Measurements from ENCODE around the gene EIF5A. TPM values are rescaled to one million over a fixed set of nuclear protein-coding genes. Genes with fewer than 3 reads are reported as not detected.

EIF5A gene
- total and polyA plus RNA-seq, 9 of the 15 experiments (the other 6 are each of a cell fraction or from before 2014, with no cell fraction given), result 22.9 to 1,163 (median 772) TPM

GRCh38 chr17:7356072-7356549, 48.7 kb downstream of the EIF5A start (continued):
- TF ChIP-seq, protein P1, sequence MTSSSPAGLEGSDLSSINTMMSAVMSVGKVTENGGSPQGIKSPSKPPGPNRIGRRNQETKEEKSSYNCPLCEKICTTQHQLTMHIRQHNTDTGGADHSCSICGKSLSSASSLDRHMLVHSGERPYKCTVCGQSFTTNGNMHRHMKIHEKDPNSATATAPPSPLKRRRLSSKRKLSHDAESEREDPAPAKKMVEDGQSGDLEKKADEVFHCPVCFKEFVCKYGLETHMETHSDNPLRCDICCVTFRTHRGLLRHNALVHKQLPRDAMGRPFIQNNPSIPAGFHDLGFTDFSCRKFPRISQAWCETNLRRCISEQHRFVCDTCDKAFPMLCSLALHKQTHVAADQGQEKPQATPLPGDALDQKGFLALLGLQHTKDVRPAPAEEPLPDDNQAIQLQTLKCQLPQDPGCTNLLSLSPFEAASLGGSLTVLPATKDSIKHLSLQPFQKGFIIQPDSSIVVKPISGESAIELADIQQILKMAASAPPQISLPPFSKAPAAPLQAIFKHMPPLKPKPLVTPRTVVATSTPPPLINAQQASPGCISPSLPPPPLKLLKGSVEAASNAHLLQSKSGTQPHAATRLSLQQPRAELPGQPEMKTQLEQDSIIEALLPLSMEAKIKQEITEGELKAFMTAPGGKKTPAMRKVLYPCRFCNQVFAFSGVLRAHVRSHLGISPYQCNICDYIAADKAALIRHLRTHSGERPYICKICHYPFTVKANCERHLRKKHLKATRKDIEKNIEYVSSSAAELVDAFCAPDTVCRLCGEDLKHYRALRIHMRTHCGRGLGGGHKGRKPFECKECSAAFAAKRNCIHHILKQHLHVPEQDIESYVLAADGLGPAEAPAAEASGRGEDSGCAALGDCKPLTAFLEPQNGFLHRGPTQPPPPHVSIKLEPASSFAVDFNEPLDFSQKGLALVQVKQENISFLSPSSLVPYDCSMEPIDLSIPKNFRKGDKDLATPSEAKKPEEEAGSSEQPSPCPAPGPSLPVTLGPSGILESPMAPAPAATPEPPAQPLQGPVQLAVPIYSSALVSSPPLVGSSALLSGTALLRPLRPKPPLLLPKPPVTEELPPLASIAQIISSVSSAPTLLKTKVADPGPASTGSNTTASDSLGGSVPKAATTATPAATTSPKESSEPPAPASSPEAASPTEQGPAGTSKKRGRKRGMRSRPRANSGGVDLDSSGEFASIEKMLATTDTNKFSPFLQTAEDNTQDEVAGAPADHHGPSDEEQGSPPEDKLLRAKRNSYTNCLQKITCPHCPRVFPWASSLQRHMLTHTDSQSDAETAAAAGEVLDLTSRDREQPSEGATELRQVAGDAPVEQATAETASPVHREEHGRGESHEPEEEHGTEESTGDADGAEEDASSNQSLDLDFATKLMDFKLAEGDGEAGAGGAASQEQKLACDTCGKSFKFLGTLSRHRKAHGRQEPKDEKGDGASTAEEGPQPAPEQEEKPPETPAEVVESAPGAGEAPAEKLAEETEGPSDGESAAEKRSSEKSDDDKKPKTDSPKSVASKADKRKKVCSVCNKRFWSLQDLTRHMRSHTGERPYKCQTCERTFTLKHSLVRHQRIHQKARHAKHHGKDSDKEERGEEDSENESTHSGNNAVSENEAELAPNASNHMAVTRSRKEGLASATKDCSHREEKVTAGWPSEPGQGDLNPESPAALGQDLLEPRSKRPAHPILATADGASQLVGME (CRISPR knock-in tag; IDR thresholded peaks at IDR 0.05), result peak; percentile 82; the same call in 1 of the 2 replicates
- no peak for TF ChIP-seq ARNT (IDR thresholded peaks at IDR 0.05)
- TF ChIP-seq RAD21 (CRISPR knock-in tag; conservative IDR thresholded peaks at IDR 0.05 in 1 of 2, IDR thresholded peaks at IDR 0.05 in 1 of 2), result peak; percentile 78 to 90
- TF ChIP-seq ZNF212 (CRISPR knock-in tag; IDR thresholded peaks at IDR 0.05), result no peak
- TF ChIP-seq MAZ (CRISPR knock-in tag; conservative IDR thresholded peaks at IDR 0.05 in 1 of 2, IDR thresholded peaks at IDR 0.05 in 1 of 2), result peak; percentile 69 to 77
- no peak for TF ChIP-seq ARID3B (CRISPR knock-in tag; IDR thresholded peaks at IDR 0.05; ENCODE audit: borderline replicate concordance)
